GM12878 (cell line): ENCODE measurements around the gene KCNJ14. TPM values are rescaled to one million over a fixed set of nuclear protein-coding genes. Genes with fewer than 3 reads are reported as not detected.

Source experiments
- ATAC-seq: fragments of 200-7000 bp; cut with Tn5 transposase; 3 replicates; pipeline ENCODE4 v1.9.1; 2020; ENCODE audit warnings: mild to moderate bottlenecking, moderate library complexity
- BruUV-seq: library from RNA; stranded (reverse); fragments of 400-500 nt; replicated peaks from 2 replicates; lab custom pipeline; 2021; lab: Mats Ljungman, UMichigan
- CTCF ChIA-PET: fragments of 300-600 bp; sonication (Branson Sonifier 250); formaldehyde crosslinking; extraction: SDS; loops from one replicate; lab custom pipeline; 2021; ENCODE audit warnings: inconsistent platforms; lab: Yijun Ruan, JAX
- POLR2A ChIA-PET: fragments of 350-600 bp; formaldehyde crosslinking; extraction: SDS; loops from one replicate; lab custom pipeline; 2021; ENCODE audit warnings: inconsistent platforms; lab: Charles Lee
- RAD21 ChIA-PET: fragments of 300-600 bp; sonication (Branson Sonifier 250); formaldehyde crosslinking; loops from one replicate; lab custom pipeline; 2023; ENCODE audit warnings: antibody characterized with exemption; ENCODE audit not compliant: unreplicated experiment; lab: Charles Lee
- SMC1A ChIA-PET: fragments of 300-600 bp; sonication (Branson Sonifier 250); formaldehyde crosslinking; loops from one replicate; lab custom pipeline; 2023; ENCODE audit not compliant: unreplicated experiment, uncharacterized antibody; lab: Charles Lee
- DNase-seq: peaks from one replicate; pipeline ENCODE4 v3.0.0-alpha.2; 2011; ENCODE audit warnings: low read depth, low spot score
- FAIRE-seq: peaks from 3 replicates; lab custom pipeline; 2011; peaks lifted over from hg19 to GRCh38; lab: Jason Lieb, UNC
- H2AFZ ChIP-seq: 2 replicates; pipeline ENCODE4 v1.6.0; 2011; ENCODE audit warnings: low read depth, low read length, control low read depth; ENCODE audit not compliant: control insufficient read depth
- H3K27ac ChIP-seq: 2 replicates; pipeline ENCODE4 v1.5.1; 2011; ENCODE audit warnings: control low read depth; ENCODE audit not compliant: control insufficient read depth, insufficient read depth
- H3K27me3 ChIP-seq, 2 experiments: replicated peaks in 1 of 2; 2 replicates each; pipeline versions ENCODE4 v1.6.0 to v1.6.1; 2011; ENCODE audit warnings: low read length in 1 of 2; ENCODE audit not compliant: control insufficient read depth in 2 of 2, insufficient read depth in 2 of 2
- H3K36me3 ChIP-seq, 2 experiments: 2 replicates each; pipeline ENCODE4 v1.5.1; 2011; ENCODE audit warnings: low read length in 1 of 2; ENCODE audit not compliant: control insufficient read depth in 2 of 2, insufficient read depth in 2 of 2
- H3K4me1 ChIP-seq: 2 replicates; pipeline ENCODE4 v1.6.1; 2011; ENCODE audit warnings: mild to moderate bottlenecking, low read length, moderate library complexity, mixed read lengths; ENCODE audit not compliant: control insufficient read depth, insufficient read depth
- H3K4me2 ChIP-seq: 2 replicates; pipeline ENCODE4 v1.6.0; 2011; ENCODE audit warnings: control low read depth; ENCODE audit not compliant: control insufficient read depth, insufficient read depth
- H3K4me3 ChIP-seq: fragments of 200-600 bp; sonication (generic); 2 replicates; pipeline ENCODE4 v1.5.1; 2016
- H3K79me2 ChIP-seq: 2 replicates; pipeline ENCODE4 v1.6.0; 2011; ENCODE audit warnings: low read length; ENCODE audit not compliant: control insufficient read depth, insufficient read depth
- H3K9ac ChIP-seq: 2 replicates; pipeline ENCODE4 v1.8.0; 2011; ENCODE audit warnings: low read length, control low read depth, mixed read lengths; ENCODE audit not compliant: control insufficient read depth, insufficient read depth
- H3K9me3 ChIP-seq: replicated peaks from 3 replicates; pipeline ENCODE4 v1.5.1; 2011; ENCODE audit warnings: mild to moderate bottlenecking, low read length; ENCODE audit not compliant: control insufficient read depth, insufficient read depth
- H4K20me1 ChIP-seq: 2 replicates; pipeline ENCODE4 v1.6.0; 2011; ENCODE audit not compliant: control insufficient read depth, insufficient read depth
- ATF2 ChIP-seq: IDR thresholded peaks from 2 replicates; pipeline ENCODE4 v1.6.1; 2012; ENCODE audit warnings: low read length, inconsistent platforms
- BMI1 ChIP-seq: fragments of 450-650 bp; IDR thresholded peaks from 2 replicates; pipeline ENCODE4 v1.6.1; 2016; ENCODE audit warnings: mild to moderate bottlenecking, moderate library complexity, borderline replicate concordance
- DPF2 ChIP-seq: fragments of 450-650 bp; IDR thresholded peaks from 2 replicates; pipeline ENCODE4 v1.6.1; 2017; ENCODE audit warnings: mild to moderate bottlenecking
- E4F1 ChIP-seq: fragments of 450-650 bp; IDR thresholded peaks from 2 replicates; pipeline ENCODE4 v1.6.1; 2018; ENCODE audit warnings: borderline replicate concordance, mild to moderate bottlenecking; ENCODE audit not compliant: partially characterized antibody
- GABPA ChIP-seq: IDR thresholded peaks from 2 replicates; pipeline ENCODE4 v1.6.1; 2014; ENCODE audit warnings: antibody characterized with exemption, low read depth, mild to moderate bottlenecking, inconsistent platforms
- IKZF2 ChIP-seq, 2 experiments: fragments of 450-650 bp; IDR thresholded peaks; 2 replicates each; pipeline ENCODE4 v1.6.1; 2017; ENCODE audit warnings: mild to moderate bottlenecking in 2 of 2, moderate library complexity in 2 of 2
- JUNB ChIP-seq: IDR thresholded peaks from 2 replicates; pipeline ENCODE4 v1.6.1; 2016; ENCODE audit warnings: antibody characterized with exemption, mild to moderate bottlenecking
- MEF2B ChIP-seq: fragments of 450-650 bp; IDR thresholded peaks from 2 replicates; pipeline ENCODE4 v1.6.1; 2018; ENCODE audit warnings: mild to moderate bottlenecking, moderate library complexity; ENCODE audit not compliant: partially characterized antibody, poor library complexity, severe bottlenecking
- PAX5 ChIP-seq: IDR thresholded peaks from 2 replicates; pipeline ENCODE4 v1.6.1; 2011; ENCODE audit warnings: low read depth, low read length, borderline replicate concordance
- PML ChIP-seq: IDR thresholded peaks from 2 replicates; pipeline ENCODE4 v1.6.1; 2012; ENCODE audit warnings: low read length, inconsistent platforms
- SMAD5 ChIP-seq: IDR thresholded peaks from 2 replicates; pipeline ENCODE4 v1.6.1; 2016; ENCODE audit warnings: antibody characterized with exemption, low read depth
- WGBS: methylation state at CpG from one replicate; pipeline ENCODE4 v1.1.6; 2016; ENCODE audit warnings: low lambda C conversion rate; ENCODE audit not compliant: insufficient replicate concordance, insufficient coverage; ENCODE audit errors: missing lambda C conversion rate; 5-methylcytosine and 5-hydroxymethylcytosine counted together
- in situ Hi-C: fragments of 300-500 bp; cut with MboI; formaldehyde crosslinking; loops from 9 replicates; pipeline ENCODE4 v1.14.3; 2018; ENCODE audit warnings: mixed read lengths
- intact Hi-C: fragments of 100-400 bp; cut with micrococcal nuclease; formaldehyde crosslinking; loops from one replicate; pipeline ENCODE4 v1.14.2; 2022; ENCODE audit not compliant: unreplicated experiment
- polyA plus RNA-seq, 11 experiments: library from polyadenylated mRNA; depleted of rRNA in 4 of 11; unstranded in 6 of 11; stranded (reverse) in 5 of 11; fragments of >200 nt; fragmentation: Nextera tagmentation in 4 of 11; fragmentation: Illumina TruSeq in 1 of 11; extraction: Ambion mirVana in 4 of 11; extraction: Trizol in 1 of 11; gene quantifications; 1 replicate in 1 of 11; 2 replicates in 10 of 11; pipeline versions ENCODE4 v1.2.1 to v1.2.3, GENCODE V29; 2011 to 2016; ENCODE audit warnings: inconsistent platforms in 2 of 11, missing spikeins in 2 of 11, low read depth in 1 of 11
- total RNA-seq, 4 experiments: library from RNA; depleted of rRNA in 3 of 4; stranded (reverse); fragments of >200 nt in 3 of 4; fragmentation: Illumina TruSeq in 1 of 4; extraction: Trizol in 1 of 4; gene quantifications; 2 replicates each; pipeline versions ENCODE4 v1.2.1 to v1.2.3, GENCODE V29; 2013 to 2021

The KCNJ14 gene
- total and polyA plus RNA-seq, 10 of the 15 experiments (the other 5 are each of a cell fraction or from before 2014, with no cell fraction given): 0.24 to 1.4 (median 0.42) TPM

GRCh38 chr19:48491793-48492123 lies 36.4 kb downstream of the KCNJ14 start:
- H3K27me3 ChIP-seq: peaks cover 1 to 3% of the 10 kb centered on the region in 2 experiments; a peak in 2 of 4 replicates
- ChIA-PET RAD21 (interaction anchor here (3.7 kb wide), 1 partner anchor 92 kb away, joined by 42 read pairs; no protein-coding TSS in a partner anchor), POLR2A (no interaction called here), CTCF (no interaction called here)
- in situ Hi-C loops: no loop called here
- FAIRE-seq: no peak
- H3K36me3 ChIP-seq: no peaks in the 10 kb centered on the region
- H4K20me1 ChIP-seq: no peaks in the 10 kb centered on the region
- H3K4me3 ChIP-seq: no peak overlapping the region
- H3K4me2 ChIP-seq: no peak overlapping the region
- H3K79me2 ChIP-seq: no peaks in the 10 kb centered on the region
- no peak overlapping the region for H3K9ac ChIP-seq
- H3K9me3 ChIP-seq: no peaks in the 10 kb centered on the region
- TF ChIP-seq SMAD5 (no peak), PML (no peak), JUNB (no peak), DPF2 (no peak), MEF2B (no peak), PAX5 (no peak), IKZF2 (IDR thresholded peaks at IDR 0.05) (no peak), BMI1 (no peak), ATF2 (no peak), GABPA (no peak), E4F1 (no peak)
- TF ChIP-seq, all 136 proteins: peak for 0
- DNase-seq (no peak), ATAC-seq (no peak)
- SMC1A ChIA-PET: no interaction called here
- WGBS: 64% methylated on average over 10 of the region's 10 CpGs
- H3K4me1 ChIP-seq: peaks cover 20% of the 10 kb centered on the region
- H3K27ac ChIP-seq: no peak overlapping the region
- no TSS peak for BruUV-seq
- intact Hi-C loops: loop anchor here (5.0 kb wide), 1 partner anchor 129 kb away; the partner anchor contains the start of genes SYNGR4 and TMEM143
- no peak overlapping the region for H2AFZ ChIP-seq
